HG02759 (cell line): Measurements from ENCODE around the gene HCN1.
A peak's percentile ranks its signal among the peaks of the same experiment; 100 is the strongest.
"Not testable (repeated sequence)": the region's sequence is repeated elsewhere in the genome, so short reads cannot be mapped to it uniquely, and the experiment has no call there.

Experiments
- ATAC-seq: cut with Tn5 transposase; IDR thresholded peaks from one replicate; pipeline ENCODE4 v1.9.1; 2021; ENCODE audit warnings: mild to moderate bottlenecking, moderate library complexity; ENCODE audit not compliant: unreplicated experiment

HCN1 gene

DNA sequence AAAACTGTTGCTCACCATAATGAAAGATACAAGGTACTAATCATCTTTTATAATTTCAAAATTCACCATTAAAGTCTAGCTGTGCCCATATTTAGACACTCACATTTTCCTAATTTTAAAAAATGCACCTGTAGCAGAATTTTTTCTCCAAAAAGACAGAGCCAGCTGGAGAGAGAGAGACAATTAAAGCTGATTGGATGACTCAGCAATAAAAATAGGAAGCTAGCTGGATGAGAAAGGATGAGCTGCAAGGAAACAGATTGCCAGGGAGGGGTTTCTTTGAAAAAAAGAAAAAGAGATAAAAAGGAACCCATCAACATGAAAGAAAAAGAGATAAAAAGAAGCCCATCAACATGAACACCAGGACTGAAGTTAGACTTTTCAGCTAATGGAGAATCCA, 73.8 kb downstream of the HCN1 start:
- no peak for ATAC-seq

DNA sequence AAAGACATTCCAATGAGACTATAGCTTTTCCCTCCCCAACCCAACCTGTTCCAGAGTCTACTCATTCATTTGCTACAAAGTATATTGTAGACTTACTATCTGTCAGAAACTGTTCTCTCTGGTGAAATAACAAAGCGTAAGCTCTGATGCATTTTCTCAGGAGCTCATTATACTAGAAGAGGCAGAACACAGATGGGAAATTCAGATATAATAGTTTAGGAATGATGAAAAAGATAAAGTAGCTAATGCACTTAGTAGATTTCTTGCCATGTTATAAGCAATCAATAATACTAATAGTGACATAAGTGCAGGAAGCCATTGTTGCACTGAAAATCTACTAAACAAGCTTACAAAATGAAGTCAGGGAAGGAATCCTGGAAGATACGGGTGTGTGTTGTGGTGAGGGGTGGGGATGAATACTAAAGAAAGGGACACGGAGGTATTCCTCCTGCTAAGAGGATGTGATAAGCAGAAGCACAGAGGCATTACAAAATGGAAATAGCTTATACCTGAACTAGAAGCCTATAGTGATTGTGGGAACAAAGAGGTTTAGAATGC, 78.2 kb downstream of the HCN1 start:
- ATAC-seq = no peak

GRCh38 chr5:45609661-45610060, 86.5 kb downstream of the HCN1 start:
- ATAC-seq = no peak

DNA sequence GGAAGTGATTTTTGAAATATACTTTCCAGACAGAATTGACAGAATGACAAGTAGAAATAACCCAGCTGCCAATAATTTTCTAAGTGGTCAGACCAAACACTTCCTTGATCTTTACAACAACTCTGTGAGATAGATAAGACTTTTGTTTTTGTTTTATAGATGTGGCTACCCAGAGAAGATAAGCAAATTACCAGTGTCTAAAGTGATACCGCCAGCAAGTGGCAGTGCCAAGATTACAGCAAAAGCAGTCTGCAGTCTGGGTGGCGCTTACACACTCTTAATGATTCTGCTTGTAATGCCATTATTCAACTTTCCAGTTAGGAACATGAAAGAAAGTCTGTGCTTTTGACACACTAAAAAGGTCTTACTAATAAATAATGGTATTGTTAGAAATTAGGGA, 92.1 kb downstream of the HCN1 start:
- ATAC-seq = no peak

- ATAC-seq = no peak
Measured at GRCh38 chr5:45601424-45601823, 94.8 kb downstream of the HCN1 start.

- ATAC-seq = no peak
Measured at GRCh38 chr5:45596320-45596719, 99.9 kb downstream of the HCN1 start.

GRCh38 chr5:45586001-45586400, 110.2 kb downstream of the HCN1 start:
- not testable (repeated sequence) for ATAC-seq

- no peak for ATAC-seq
Measured at GRCh38 chr5:45578270-45578669, 117.9 kb downstream of the HCN1 start.

DNA sequence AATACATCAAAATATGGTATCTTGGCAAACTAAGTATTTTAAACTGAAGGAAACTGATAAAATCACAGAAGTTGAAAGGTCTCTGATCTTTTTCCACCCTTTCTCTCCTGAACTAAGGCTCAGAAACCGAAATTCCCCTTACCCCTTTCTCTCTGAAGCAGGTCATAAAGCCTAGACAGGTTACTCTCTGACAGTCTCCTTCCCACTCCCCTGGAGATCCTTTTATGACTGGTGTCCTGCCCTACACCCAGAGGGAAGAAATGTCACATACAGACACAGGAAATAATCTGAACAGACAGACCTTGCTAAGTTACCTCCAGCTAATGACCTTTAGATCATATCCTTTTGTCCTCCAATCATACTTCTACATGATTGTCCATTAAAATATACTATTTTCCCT, 127.4 kb downstream of the HCN1 start:
- no peak for ATAC-seq

DNA sequence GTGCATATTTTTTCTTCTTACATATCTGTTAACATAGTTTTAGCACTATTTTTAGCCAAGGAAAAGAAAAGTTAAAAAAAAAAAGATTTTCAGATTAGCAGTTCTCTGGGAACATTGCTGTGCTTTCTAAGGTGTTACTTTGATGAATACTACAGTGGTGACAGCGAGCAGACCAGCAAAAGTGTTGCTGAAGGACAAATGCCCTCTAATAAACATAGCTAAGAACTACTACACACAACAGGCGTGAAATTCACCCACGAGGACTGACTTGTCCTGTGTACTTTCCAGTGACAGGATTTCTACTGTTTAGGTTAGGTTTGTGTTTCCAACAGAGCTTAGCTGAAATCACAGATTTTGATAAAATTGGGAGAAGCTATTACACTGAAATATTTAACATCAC, 153.8 kb downstream of the HCN1 start:
- ATAC-seq = no peak

DNA sequence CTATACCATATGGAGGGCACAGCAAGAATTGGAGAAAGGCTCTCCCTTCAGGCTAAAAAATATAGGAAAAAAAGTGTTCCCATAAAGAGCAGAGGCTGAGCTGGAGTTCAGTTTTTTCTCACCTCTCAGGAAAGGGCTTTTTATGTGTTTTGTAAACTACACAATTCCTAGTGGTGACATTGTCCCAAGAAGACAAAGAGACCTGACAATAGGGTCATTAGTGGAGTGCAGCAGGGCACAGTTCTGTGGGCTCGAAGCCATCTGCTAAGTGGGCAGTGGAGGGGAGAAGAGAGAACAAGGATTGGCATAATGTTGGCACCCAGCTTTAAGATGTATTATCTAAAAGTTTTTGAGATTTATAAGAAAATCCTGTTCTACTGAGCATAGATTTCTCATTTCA, 162.5 kb downstream of the HCN1 start:
- no peak for ATAC-seq

DNA sequence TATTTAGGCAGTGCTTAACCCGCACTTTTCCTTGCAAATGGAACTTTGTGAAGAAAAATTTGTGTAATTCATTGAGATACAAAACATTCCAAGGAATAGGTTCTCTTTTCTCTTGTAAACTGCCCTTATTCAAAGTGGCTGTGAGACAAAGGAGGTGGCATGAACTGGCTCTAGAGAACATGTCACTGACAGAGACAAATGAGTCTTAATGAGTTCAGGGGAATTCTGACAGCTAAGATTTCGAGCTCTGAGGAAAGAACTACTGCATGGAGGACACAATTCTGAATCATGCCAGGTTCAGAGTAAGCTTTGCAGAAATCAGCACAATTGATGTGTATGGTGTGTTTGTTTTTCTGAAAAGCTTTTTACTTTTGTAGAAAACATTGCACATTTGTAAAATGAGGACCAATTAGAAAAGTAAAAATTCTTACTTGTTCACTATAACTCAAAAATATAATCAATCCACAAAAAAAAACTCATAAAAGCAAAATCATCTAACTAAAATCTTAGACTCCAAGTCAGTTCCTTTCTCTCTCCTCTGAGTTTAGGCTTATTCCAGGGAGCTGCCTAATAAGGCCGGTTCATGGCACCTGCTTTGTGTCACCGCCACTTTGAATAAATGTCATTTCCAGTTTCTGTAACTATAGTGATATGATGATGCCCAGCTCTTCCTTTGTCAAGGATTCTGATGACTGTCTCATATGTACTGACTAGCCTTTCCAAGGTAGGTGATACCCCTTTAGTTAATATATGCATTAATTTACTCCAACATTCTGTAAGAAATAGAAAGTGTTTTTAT, 163.2 kb downstream of the HCN1 start:
- no peak for ATAC-seq

DNA sequence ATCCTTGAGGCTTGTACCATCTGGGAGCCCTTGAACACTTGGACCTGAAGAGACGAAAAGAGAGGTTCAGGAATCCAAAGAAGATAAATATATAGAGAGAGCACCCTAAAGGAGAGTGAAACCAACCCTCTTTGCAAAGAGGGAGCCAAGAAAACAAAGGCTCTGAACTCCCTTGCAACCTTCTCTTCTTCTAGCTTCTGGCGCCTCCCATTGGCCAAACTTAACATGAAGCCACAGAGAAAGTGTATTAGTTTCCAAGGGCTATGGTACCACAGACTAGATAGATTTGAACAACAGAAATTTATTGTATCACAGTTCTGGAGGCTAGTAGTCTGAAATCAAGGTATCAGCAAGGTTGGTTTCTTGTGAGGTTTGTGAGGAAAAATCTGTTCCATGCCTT, 175.1 kb downstream of the HCN1 start:
- no peak for ATAC-seq

DNA sequence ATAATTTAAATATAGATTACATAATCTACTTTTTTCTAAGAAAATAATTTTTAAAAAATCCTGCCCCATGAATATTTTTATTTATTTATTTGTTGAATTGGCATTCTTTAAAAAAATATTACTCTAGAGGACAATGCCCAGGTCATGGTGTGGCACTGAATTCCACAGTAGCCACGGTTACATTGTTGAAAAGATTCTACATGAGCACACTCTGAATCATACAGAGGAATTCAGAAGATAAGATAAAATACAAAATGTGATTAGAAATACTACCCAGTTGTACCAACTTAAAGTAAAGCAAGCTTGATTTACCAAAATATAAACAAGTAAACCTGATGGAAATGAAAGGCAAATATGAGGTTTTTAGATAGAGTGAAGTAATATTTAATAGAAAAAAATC, 183.7 kb downstream of the HCN1 start:
- no peak for ATAC-seq

DNA sequence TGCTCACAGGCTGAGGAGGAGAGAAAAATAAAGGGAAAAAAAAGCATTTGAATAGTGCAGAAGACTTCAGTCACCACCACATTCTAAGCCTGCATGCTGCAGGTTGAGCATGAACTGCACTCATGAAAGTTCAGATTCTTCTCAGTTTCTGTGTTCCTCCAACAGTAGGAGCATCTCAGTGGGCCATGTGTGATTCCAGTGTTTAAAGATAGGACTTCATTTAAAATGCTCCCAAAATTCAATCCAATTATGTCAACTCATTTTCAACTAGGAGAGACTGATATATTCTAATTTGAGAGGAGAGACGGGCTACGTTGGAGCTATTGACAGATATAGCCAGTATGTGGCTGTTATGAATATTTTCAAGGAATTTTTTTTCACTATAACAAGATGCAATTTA, 186.8 kb downstream of the HCN1 start:
- no peak for ATAC-seq

DNA sequence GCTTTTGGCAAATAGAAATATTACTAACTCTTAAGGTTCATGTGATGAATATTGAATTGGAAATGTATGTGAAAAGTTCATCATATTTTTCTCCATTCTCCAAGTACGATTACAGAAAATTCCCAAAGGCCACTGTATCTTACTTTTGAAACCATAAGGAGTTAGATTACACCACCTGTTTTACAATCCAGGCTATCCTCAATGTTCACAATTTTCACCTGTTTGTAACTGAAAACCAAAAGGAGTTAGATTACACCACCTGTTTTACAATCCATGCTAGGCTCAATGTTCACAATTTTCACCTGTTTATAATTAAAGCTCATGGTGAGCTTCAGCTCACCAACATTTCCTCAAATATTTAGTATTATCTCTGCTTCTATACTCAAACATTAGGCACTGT, 188.0 kb downstream of the HCN1 start:
- ATAC-seq = no peak

GRCh38 chr5:45507178-45507577, 189.0 kb downstream of the HCN1 start:
- no peak for ATAC-seq

GRCh38 chr5:45499006-45499405, 197.2 kb downstream of the HCN1 start:
- ATAC-seq = not testable (repeated sequence)

DNA sequence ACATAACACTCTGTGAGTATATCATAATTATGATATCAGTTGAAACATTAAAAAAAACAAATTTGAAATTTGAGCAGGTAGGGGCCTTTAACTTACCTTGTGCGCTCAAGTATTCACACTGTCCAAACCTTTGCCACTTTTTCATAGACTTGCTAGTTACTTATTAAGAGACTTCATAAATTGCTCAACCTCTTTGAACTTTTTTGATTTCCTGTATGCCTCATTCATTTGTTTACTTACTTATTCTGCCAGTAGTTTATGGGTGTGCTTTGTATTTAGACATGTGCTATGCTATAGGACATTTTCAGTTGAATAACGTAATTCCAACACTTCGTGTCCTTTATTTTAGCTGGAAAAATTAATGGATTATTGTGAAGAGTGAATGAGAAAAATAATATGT, 204.8 kb downstream of the HCN1 start:
- no peak for ATAC-seq

DNA sequence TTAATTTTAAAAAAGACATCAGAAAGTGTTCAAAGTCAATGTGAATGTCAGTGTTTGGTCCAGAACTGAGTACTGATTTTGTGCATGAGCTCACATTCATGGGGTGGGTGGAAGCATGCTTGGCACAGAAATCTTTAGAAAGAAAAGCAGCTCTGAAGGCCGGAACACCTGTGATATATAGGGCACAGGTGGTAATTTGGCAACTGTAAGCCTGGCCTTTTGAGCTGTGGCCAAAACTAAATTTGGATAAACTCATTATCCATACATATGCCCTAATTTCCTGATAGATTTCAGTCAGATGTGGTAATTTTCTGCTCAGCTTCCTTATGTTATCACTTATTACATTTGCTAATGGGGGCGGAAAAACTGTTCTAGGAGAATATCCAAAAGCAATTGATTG, 211.4 kb downstream of the HCN1 start:
- no peak for ATAC-seq

DNA sequence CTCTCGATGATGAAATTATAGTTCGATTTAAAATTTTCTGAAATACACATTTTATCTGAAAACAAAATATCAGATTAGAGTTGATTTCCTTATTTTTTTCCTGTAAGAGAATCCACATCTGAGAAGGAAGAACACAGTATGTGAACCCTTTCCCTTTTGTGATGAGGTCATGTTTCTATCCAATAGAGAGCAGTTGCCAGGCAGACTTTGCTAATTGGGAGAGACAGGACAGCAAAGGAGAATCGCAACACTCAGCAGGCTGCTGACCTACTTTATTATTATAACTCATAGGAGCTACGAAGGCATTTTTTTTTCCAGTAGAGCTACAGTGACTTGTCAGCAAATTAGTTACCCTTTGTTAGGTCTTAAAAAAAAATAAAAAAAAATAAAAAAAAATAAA, 242.1 kb downstream of the HCN1 start:
- peak; percentile 93 for ATAC-seq

- not testable (repeated sequence) for ATAC-seq
Measured at GRCh38 chr5:45444856-45445255, 251.3 kb downstream of the HCN1 start.

- ATAC-seq = no peak
Measured at GRCh38 chr5:45440466-45440865, 255.7 kb downstream of the HCN1 start.
